Keratinocyte (primary cell): Measurements from ENCODE around the gene TMEM271. TPM values are rescaled to one million over a fixed set of nuclear protein-coding genes. Genes with fewer than 3 reads are reported as not detected.

ENCODE experiments used
- DNase-seq: peaks from one replicate; pipeline ENCODE4 v3.0.0-alpha.2; 2011; ENCODE audit warnings: low read depth, missing footprints, low spot score
- FAIRE-seq: peaks from 2 replicates; lab custom pipeline; 2011; peaks lifted over from hg19 to GRCh38; lab: Jason Lieb, UNC
- H2AFZ ChIP-seq: 2 replicates; pipeline ENCODE4 v1.6.0; 2012; ENCODE audit warnings: low read length, control low read depth, inconsistent platforms; ENCODE audit not compliant: control insufficient read depth
- H3K27ac ChIP-seq: 2 replicates; pipeline ENCODE4 v1.5.1; 2011; ENCODE audit warnings: low read length; ENCODE audit not compliant: control insufficient read depth, insufficient read depth
- H3K27me3 ChIP-seq: 3 replicates; pipeline ENCODE4 v1.6.0; 2011; ENCODE audit warnings: low read length; ENCODE audit not compliant: control insufficient read depth, insufficient read depth; ENCODE audit errors: extremely low read depth
- H3K36me3 ChIP-seq, 2 experiments: 2 replicates in 1 of 2; 3 replicates in 1 of 2; pipeline ENCODE4 v1.5.1; 2011; ENCODE audit warnings: low read length in 2 of 2, mild to moderate bottlenecking in 1 of 2; ENCODE audit not compliant: control insufficient read depth in 2 of 2, insufficient read depth in 2 of 2; ENCODE audit errors: extremely low read depth in 1 of 2
- H3K4me1 ChIP-seq: 3 replicates; pipeline ENCODE4 v1.5.1; 2011; ENCODE audit warnings: low read length; ENCODE audit not compliant: control insufficient read depth, insufficient read depth; ENCODE audit errors: extremely low read depth
- H3K4me2 ChIP-seq: 3 replicates; pipeline ENCODE4 v1.6.0; 2011; ENCODE audit warnings: low read depth, low read length; ENCODE audit not compliant: control insufficient read depth, insufficient read depth; ENCODE audit errors: extremely low read depth
- H3K4me3 ChIP-seq, 3 experiments: fragments of 200-600 bp in 1 of 3; sonication (generic) in 1 of 3; 2 replicates in 2 of 3; 3 replicates in 1 of 3; pipeline ENCODE4 v1.5.1; 2011 to 2016; ENCODE audit warnings: low read length in 3 of 3, mild to moderate bottlenecking in 3 of 3, control low read depth in 2 of 3, inconsistent platforms in 1 of 3, low read depth in 1 of 3, mixed read lengths in 1 of 3, mixed run types in 1 of 3, moderate library complexity in 1 of 3; ENCODE audit not compliant: control insufficient read depth in 2 of 3, insufficient read depth in 2 of 3; ENCODE audit errors: extremely low read depth in 1 of 3
- H3K79me2 ChIP-seq: 2 replicates; pipeline ENCODE4 v1.6.0; 2012; ENCODE audit warnings: low read length; ENCODE audit not compliant: control insufficient read depth, insufficient read depth
- H3K9ac ChIP-seq: 3 replicates; pipeline ENCODE4 v1.6.0; 2011; ENCODE audit warnings: low read length; ENCODE audit not compliant: control insufficient read depth, insufficient read depth; ENCODE audit errors: extremely low read depth
- H3K9me1 ChIP-seq: 3 replicates; pipeline ENCODE4 v1.6.0; 2011; ENCODE audit warnings: low read length; ENCODE audit not compliant: control insufficient read depth, insufficient read depth; ENCODE audit errors: extremely low read depth
- H3K9me3 ChIP-seq: 2 replicates; pipeline ENCODE4 v1.5.1; 2012; ENCODE audit warnings: low read depth, low read length; ENCODE audit not compliant: control insufficient read depth
- H4K20me1 ChIP-seq: 3 replicates; pipeline ENCODE4 v1.6.0; 2011; ENCODE audit warnings: low read length; ENCODE audit not compliant: control insufficient read depth, insufficient read depth; ENCODE audit errors: extremely low read depth
- CTCF ChIP-seq, 3 experiments: IDR thresholded peaks in 1 of 3; conservative IDR thresholded peaks in 1 of 3; optimal IDR thresholded peaks in 1 of 3; 2 replicates in 2 of 3; 3 replicates in 1 of 3; pipeline versions ENCODE3 to v1.5.1; 2011; ENCODE audit warnings: low read length in 3 of 3, mild to moderate bottlenecking in 3 of 3, moderate library complexity in 2 of 3, control low read depth in 1 of 3, inconsistent platforms in 1 of 3; ENCODE audit not compliant: insufficient read depth in 2 of 3; ENCODE audit errors: extremely low read depth in 1 of 3
- EZH2 ChIP-seq: IDR thresholded peaks from one replicate; pipeline ENCODE4 v1.6.1; 2012; ENCODE audit warnings: inconsistent platforms, mild to moderate bottlenecking, low read length, moderate library complexity
- dilution Hi-C: fragments of 300-500 bp; cut with MboI; formaldehyde crosslinking; loops from one replicate; pipeline ENCODE4 v1.7.0; 2020; ENCODE audit warnings: low sequenced_read_pairs; ENCODE audit not compliant: extremely low pct_ligation_motif_present
- polyA plus RNA-seq, 5 experiments: library from polyadenylated mRNA; depleted of rRNA in 3 of 5; stranded (reverse) in 3 of 5; stranded (forward) in 1 of 5; unstranded in 1 of 5; fragments of >200 nt; gene quantifications; 1 replicate in 1 of 5; 2 replicates in 3 of 5; 3 replicates in 1 of 5; pipeline versions ENCODE4 v1.2.1 to v1.2.3, GENCODE V29; 2011 to 2012; ENCODE audit warnings: missing spikeins in 2 of 5, low read depth in 1 of 5, low replicate concordance in 1 of 5

Gene TMEM271
- polyA plus RNA-seq, 1 donor (not counting 4 experiments of a cell fraction or from before 2014, with no cell fraction given) = not detected

- no peaks in the 10 kb centered on the region for H3K79me2 ChIP-seq
- no peak overlapping the region for H3K27ac ChIP-seq
- no peak for TF ChIP-seq EZH2
- TF ChIP-seq CTCF (optimal IDR thresholded peaks at IDR 0.05 in 1 of 3, IDR thresholded peaks at IDR 0.05 in 1 of 3, conservative IDR thresholded peaks at IDR 0.05 in 1 of 3; ENCODE audit: extremely low read depth in 1 of 3, insufficient read depth in 2 of 3, low read length in 3 of 3) = no peak
- H3K9ac ChIP-seq = no peak overlapping the region
- no peaks in the 10 kb centered on the region for H3K36me3 ChIP-seq
- H4K20me1 ChIP-seq = no peaks in the 10 kb centered on the region
- no peak overlapping the region for H3K4me2 ChIP-seq
- no peak overlapping the region for H2AFZ ChIP-seq
- H3K4me1 ChIP-seq = no peaks in the 10 kb centered on the region
- H3K4me3 ChIP-seq = no peak overlapping the region
- FAIRE-seq (no peak), DNase-seq (no peak)
- no peaks in the 10 kb centered on the region for H3K9me1 ChIP-seq
- no peaks in the 10 kb centered on the region for H3K9me3 ChIP-seq
- dilution Hi-C loops = no loop called here
- H3K27me3 ChIP-seq = no peaks in the 10 kb centered on the region
Observed at GRCh38 chr4:590313-590841, 14.3 kb upstream of the TMEM271 start.

- FAIRE-seq = no peak
- Histone ChIP-seq H3K36me3 (no peaks in the 10 kb centered on the region), H3K4me1 (no peaks in the 10 kb centered on the region), H3K27ac (no peak overlapping the region), H3K9me3 (no peaks in the 10 kb centered on the region), H3K9ac (no peak overlapping the region), H3K27me3 (no peaks in the 10 kb centered on the region), H3K79me2 (no peaks in the 10 kb centered on the region), H3K4me2 (no peak overlapping the region), H3K9me1 (no peaks in the 10 kb centered on the region), H4K20me1 (no peaks in the 10 kb centered on the region), H3K4me3 (no peak overlapping the region), H2AFZ (no peak overlapping the region)
- dilution Hi-C loops = no loop called here
- no peak for DNase-seq
- TF ChIP-seq EZH2 (no peak), CTCF (optimal IDR thresholded peaks at IDR 0.05 in 1 of 3, IDR thresholded peaks at IDR 0.05 in 1 of 3, conservative IDR thresholded peaks at IDR 0.05 in 1 of 3; ENCODE audit: extremely low read depth in 1 of 3, insufficient read depth in 2 of 3, low read length in 3 of 3) (no peak)
Observed at GRCh38 chr4:589219-589963, 13.3 kb upstream of the TMEM271 start.
